HepG2 (cell line): Measurements from ENCODE around the gene CAPN14. TPM values are rescaled to one million over a fixed set of nuclear protein-coding genes. Genes with fewer than 3 reads are reported as not detected.

Experiments
- NFKBIZ ChIP-seq: IDR thresholded peaks from 2 replicates; pipeline ENCODE4 v1.6.1; 2018; ENCODE audit warnings: missing genetic modification reagents, missing compliant biosample characterization
- RBM39 ChIP-seq: fragments of 200-400 bp; formaldehyde crosslinking; IDR thresholded peaks from one replicate; pipeline ENCODE4 v1.6.1; 2018; ENCODE audit warnings: antibody characterized with exemption, mild to moderate bottlenecking, low read depth, low read length; ENCODE audit not compliant: poor library complexity, severe bottlenecking
- TEAD3 ChIP-seq: optimal IDR thresholded peaks from 2 replicates; pipeline ENCODE3; 2016; ENCODE audit warnings: borderline replicate concordance
- polyA plus RNA-seq, 8 experiments: library from polyadenylated mRNA; depleted of rRNA in 3 of 8; stranded (reverse) in 7 of 8; unstranded in 1 of 8; fragments of >200 nt; fragmentation: Illumina TruSeq in 4 of 8; extraction: Trizol in 4 of 8; gene quantifications; 2 replicates each; pipeline versions ENCODE4 v1.2.1 to v1.2.3, GENCODE V29; 2011 to 2016; ENCODE audit warnings: low read depth in 4 of 8, missing spikeins in 1 of 8, mixed read lengths in 1 of 8; ENCODE audit not compliant: insufficient read depth in 1 of 8
- total RNA-seq, 5 experiments: library from RNA; depleted of rRNA; stranded (reverse); fragments of >200 nt; fragmentation: Illumina TruSeq; extraction: Trizol; gene quantifications; 2 replicates each; pipeline ENCODE4 v1.2.3, GENCODE V29; 2016; ENCODE audit warnings: low read depth in 1 of 5
- TF ChIP-seq, protein P1 (sequence below): IDR thresholded peaks from 2 replicates; pipeline ENCODE4 v1.6.1; 2012; ENCODE audit warnings: low read length, improper control_type of control experiment
- TF ChIP-seq, protein P2 (sequence below): sonication (generic); formaldehyde crosslinking; IDR thresholded peaks from 2 replicates; pipeline ENCODE4 v1.4.0; 2020; ENCODE audit warnings: missing genetic modification reagents
- TF ChIP-seq, protein P3 (sequence below): conservative IDR thresholded peaks from 2 replicates; pipeline ENCODE4 v1.6.1; 2018; ENCODE audit warnings: missing genetic modification reagents

The CAPN14 gene
- total and polyA plus RNA-seq, 2 of the 13 experiments (the other 11 are each of a cell fraction or from before 2014, with no cell fraction given), result not detected

DNA sequence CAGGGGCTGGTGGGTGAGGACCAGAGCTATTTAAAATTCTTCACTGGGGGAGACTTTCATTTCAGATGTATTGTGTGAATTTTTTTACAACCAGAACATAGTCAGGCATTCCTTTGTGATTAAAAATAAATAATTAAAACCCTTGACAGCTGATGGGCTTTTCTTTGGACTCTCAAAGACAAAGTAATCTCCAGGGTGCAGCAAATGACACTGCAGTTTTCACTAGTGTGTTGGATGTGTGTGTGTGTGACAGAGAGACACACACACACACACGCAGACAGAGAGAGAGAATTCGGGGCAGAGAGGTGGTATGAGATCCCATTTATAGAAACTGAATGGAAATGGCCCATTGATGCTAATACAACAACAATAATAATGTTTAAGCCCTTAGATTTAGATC lies 68.8 kb downstream of the CAPN14 start (continued):
- TF ChIP-seq, protein P1, sequence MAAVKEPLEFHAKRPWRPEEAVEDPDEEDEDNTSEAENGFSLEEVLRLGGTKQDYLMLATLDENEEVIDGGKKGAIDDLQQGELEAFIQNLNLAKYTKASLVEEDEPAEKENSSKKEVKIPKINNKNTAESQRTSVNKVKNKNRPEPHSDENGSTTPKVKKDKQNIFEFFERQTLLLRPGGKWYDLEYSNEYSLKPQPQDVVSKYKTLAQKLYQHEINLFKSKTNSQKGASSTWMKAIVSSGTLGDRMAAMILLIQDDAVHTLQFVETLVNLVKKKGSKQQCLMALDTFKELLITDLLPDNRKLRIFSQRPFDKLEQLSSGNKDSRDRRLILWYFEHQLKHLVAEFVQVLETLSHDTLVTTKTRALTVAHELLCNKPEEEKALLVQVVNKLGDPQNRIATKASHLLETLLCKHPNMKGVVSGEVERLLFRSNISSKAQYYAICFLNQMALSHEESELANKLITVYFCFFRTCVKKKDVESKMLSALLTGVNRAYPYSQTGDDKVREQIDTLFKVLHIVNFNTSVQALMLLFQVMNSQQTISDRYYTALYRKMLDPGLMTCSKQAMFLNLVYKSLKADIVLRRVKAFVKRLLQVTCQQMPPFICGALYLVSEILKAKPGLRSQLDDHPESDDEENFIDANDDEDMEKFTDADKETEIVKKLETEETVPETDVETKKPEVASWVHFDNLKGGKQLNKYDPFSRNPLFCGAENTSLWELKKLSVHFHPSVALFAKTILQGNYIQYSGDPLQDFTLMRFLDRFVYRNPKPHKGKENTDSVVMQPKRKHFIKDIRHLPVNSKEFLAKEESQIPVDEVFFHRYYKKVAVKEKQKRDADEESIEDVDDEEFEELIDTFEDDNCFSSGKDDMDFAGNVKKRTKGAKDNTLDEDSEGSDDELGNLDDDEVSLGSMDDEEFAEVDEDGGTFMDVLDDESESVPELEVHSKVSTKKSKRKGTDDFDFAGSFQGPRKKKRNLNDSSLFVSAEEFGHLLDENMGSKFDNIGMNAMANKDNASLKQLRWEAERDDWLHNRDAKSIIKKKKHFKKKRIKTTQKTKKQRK, result no peak
- TF ChIP-seq TEAD3 (CRISPR knock-in tag) (no peak), RBM39 (no peak), NFKBIZ (CRISPR knock-in tag) (no peak)
- TF ChIP-seq, protein P2, sequence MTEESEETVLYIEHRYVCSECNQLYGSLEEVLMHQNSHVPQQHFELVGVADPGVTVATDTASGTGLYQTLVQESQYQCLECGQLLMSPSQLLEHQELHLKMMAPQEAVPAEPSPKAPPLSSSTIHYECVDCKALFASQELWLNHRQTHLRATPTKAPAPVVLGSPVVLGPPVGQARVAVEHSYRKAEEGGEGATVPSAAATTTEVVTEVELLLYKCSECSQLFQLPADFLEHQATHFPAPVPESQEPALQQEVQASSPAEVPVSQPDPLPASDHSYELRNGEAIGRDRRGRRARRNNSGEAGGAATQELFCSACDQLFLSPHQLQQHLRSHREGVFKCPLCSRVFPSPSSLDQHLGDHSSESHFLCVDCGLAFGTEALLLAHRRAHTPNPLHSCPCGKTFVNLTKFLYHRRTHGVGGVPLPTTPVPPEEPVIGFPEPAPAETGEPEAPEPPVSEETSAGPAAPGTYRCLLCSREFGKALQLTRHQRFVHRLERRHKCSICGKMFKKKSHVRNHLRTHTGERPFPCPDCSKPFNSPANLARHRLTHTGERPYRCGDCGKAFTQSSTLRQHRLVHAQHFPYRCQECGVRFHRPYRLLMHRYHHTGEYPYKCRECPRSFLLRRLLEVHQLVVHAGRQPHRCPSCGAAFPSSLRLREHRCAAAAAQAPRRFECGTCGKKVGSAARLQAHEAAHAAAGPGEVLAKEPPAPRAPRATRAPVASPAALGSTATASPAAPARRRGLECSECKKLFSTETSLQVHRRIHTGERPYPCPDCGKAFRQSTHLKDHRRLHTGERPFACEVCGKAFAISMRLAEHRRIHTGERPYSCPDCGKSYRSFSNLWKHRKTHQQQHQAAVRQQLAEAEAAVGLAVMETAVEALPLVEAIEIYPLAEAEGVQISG (CRISPR knock-in tag), result no peak
- TF ChIP-seq, protein P3, sequence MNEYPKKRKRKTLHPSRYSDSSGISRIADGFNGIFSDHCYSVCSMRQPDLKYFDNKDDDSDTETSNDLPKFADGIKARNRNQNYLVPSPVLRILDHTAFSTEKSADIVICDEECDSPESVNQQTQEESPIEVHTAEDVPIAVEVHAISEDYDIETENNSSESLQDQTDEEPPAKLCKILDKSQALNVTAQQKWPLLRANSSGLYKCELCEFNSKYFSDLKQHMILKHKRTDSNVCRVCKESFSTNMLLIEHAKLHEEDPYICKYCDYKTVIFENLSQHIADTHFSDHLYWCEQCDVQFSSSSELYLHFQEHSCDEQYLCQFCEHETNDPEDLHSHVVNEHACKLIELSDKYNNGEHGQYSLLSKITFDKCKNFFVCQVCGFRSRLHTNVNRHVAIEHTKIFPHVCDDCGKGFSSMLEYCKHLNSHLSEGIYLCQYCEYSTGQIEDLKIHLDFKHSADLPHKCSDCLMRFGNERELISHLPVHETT (CRISPR knock-in tag), result no peak
